HepG2 (cell line): ENCODE results near the gene ARID1A. TPM values are rescaled to one million over a fixed set of nuclear protein-coding genes. Genes with fewer than 3 reads are reported as not detected.

Experiments
- ATAC-seq: fragments of 200-7000 bp; cut with Tn5 transposase; 3 replicates; pipeline ENCODE4 v1.9.1; 2020; ENCODE audit warnings: mild to moderate bottlenecking, moderate library complexity
- BruUV-seq: library from RNA; stranded (reverse); fragments of 400-500 nt; replicated peaks from 2 replicates; lab custom pipeline; 2021; lab: Mats Ljungman, UMichigan
- CTCF ChIA-PET: fragments of 300-600 bp; formaldehyde crosslinking; extraction: SDS; loops from one replicate; lab custom pipeline; 2021; ENCODE audit warnings: low total read pairs, inconsistent platforms, low intra/inter-chr PET ratio; lab: Yijun Ruan, JAX
- POLR2A ChIA-PET: fragments of 350-600 bp; sonication (Branson Sonifier 250); formaldehyde crosslinking; loops from one replicate; lab custom pipeline; 2020; ENCODE audit warnings: antibody characterized with exemption, inconsistent platforms; lab: Yijun Ruan, JAX
- DNase-seq: peaks from one replicate; pipeline ENCODE4 v3.0.0-alpha.2; 2015; ENCODE audit warnings: low spot score
- FAIRE-seq: peaks from 3 replicates; lab custom pipeline; 2011; peaks lifted over from hg19 to GRCh38; lab: Jason Lieb, UNC
- H2AFZ ChIP-seq: one replicate; pipeline ENCODE4 v1.6.1; 2011; ENCODE audit warnings: low read length, inconsistent platforms
- H3K27ac ChIP-seq: fragments of 300-600 bp; 3 replicates; pipeline ENCODE4 v1.8.0; 2011; ENCODE audit warnings: mixed run types, mild to moderate bottlenecking, mixed read lengths, low read length, inconsistent platforms; ENCODE audit not compliant: insufficient read depth; ENCODE audit errors: extremely low read length
- H3K27me3 ChIP-seq, 2 experiments: fragments of 200-600 bp in 1 of 2; 2 replicates in 1 of 2; 3 replicates in 1 of 2; pipeline versions ENCODE4 v1.6.0 to v1.8.0; 2011; ENCODE audit warnings: low read length in 2 of 2, mild to moderate bottlenecking in 2 of 2, moderate library complexity in 2 of 2, inconsistent platforms in 1 of 2; ENCODE audit not compliant: insufficient read depth in 2 of 2, control insufficient read depth in 1 of 2
- H3K36me3 ChIP-seq, 2 experiments: fragments of 200-600 bp in 1 of 2; replicated peaks in 1 of 2; 2 replicates in 1 of 2; 3 replicates in 1 of 2; pipeline versions ENCODE4 v1.5.1 to v1.8.0; 2011; ENCODE audit warnings: low read length in 2 of 2, inconsistent platforms in 1 of 2; ENCODE audit not compliant: insufficient read depth in 2 of 2, control insufficient read depth in 1 of 2
- H3K4me1 ChIP-seq: 2 replicates; pipeline ENCODE4 v1.5.1; 2012; ENCODE audit warnings: low read length, inconsistent platforms; ENCODE audit not compliant: insufficient read depth
- H3K4me2 ChIP-seq: 2 replicates; pipeline ENCODE4 v1.6.0; 2011; ENCODE audit warnings: low read depth, low read length, inconsistent platforms
- H3K4me3 ChIP-seq, 3 experiments: fragments of 200-600 bp in 1 of 3; sonication (generic), shearing (Covaris generic) in 1 of 3; replicated peaks in 1 of 3; 2 replicates each; pipeline ENCODE4 v1.5.1; 2011 to 2016; ENCODE audit warnings: low read length in 3 of 3, inconsistent platforms in 2 of 3, low read depth in 2 of 3, mild to moderate bottlenecking in 2 of 3, control low read depth in 1 of 3, mixed read lengths in 1 of 3; ENCODE audit not compliant: insufficient read depth in 1 of 3
- H3K79me2 ChIP-seq: one replicate; pipeline ENCODE4 v1.6.1; 2011; ENCODE audit warnings: low read length, inconsistent platforms; ENCODE audit not compliant: insufficient read depth
- H3K9ac ChIP-seq: 2 replicates; pipeline ENCODE4 v1.6.0; 2011; ENCODE audit warnings: mild to moderate bottlenecking, low read depth, low read length, inconsistent platforms; ENCODE audit not compliant: insufficient read depth
- H3K9me3 ChIP-seq: 2 replicates; pipeline ENCODE4 v1.5.1; 2012; ENCODE audit warnings: mild to moderate bottlenecking, low read length
- H4K20me1 ChIP-seq: 2 replicates; pipeline ENCODE4 v1.6.0; 2011; ENCODE audit warnings: inconsistent platforms, mild to moderate bottlenecking, low read length, moderate library complexity; ENCODE audit not compliant: insufficient read depth
- LBX2 ChIP-seq: sonication (generic); formaldehyde crosslinking; IDR thresholded peaks from 2 replicates; pipeline ENCODE4 v1.5.0; 2020; ENCODE audit warnings: missing genetic modification reagents, mild to moderate bottlenecking, borderline replicate concordance
- TFAP4 ChIP-seq: sonication (generic); IDR thresholded peaks from 2 replicates; pipeline ENCODE4 v1.6.1; 2016; ENCODE audit warnings: low read depth, borderline replicate concordance
- ZNF260 ChIP-seq: sonication (generic); formaldehyde crosslinking; IDR thresholded peaks from 2 replicates; pipeline ENCODE4 v1.4.0; 2020; ENCODE audit warnings: missing genetic modification reagents, low read depth, mild to moderate bottlenecking, borderline replicate concordance
- WGBS: methylation state at CpG from one replicate; pipeline ENCODE4 v1.1.6; 2017; ENCODE audit warnings: low lambda C conversion rate; 5-methylcytosine and 5-hydroxymethylcytosine counted together
- in situ Hi-C: cut with HindIII; loops from 2 replicates; pipeline ENCODE4 v1.10.0; 2017; ENCODE audit warnings: low pct_unique_long_range_greater_than_20kb; ENCODE audit not compliant: extremely low pct_ligation_motif_present
- intact Hi-C: fragments of 100-400 bp; cut with micrococcal nuclease; formaldehyde crosslinking; loops from one replicate; pipeline ENCODE4 v1.10.0; 2022; ENCODE audit not compliant: unreplicated experiment
- polyA plus RNA-seq, 8 experiments: library from polyadenylated mRNA; depleted of rRNA in 3 of 8; stranded (reverse) in 7 of 8; unstranded in 1 of 8; fragments of >200 nt; fragmentation: Illumina TruSeq in 4 of 8; extraction: Trizol in 4 of 8; gene quantifications; 2 replicates each; pipeline versions ENCODE4 v1.2.1 to v1.2.3, GENCODE V29; 2011 to 2016; ENCODE audit warnings: low read depth in 4 of 8, missing spikeins in 1 of 8, mixed read lengths in 1 of 8; ENCODE audit not compliant: insufficient read depth in 1 of 8
- total RNA-seq, 5 experiments: library from RNA; depleted of rRNA; stranded (reverse); fragments of >200 nt; fragmentation: Illumina TruSeq; extraction: Trizol; gene quantifications; 2 replicates each; pipeline ENCODE4 v1.2.3, GENCODE V29; 2016; ENCODE audit warnings: low read depth in 1 of 5

ARID1A gene
- total and polyA plus RNA-seq, 2 of the 13 experiments (the other 11 are each of a cell fraction or from before 2014, with no cell fraction given): 11.9 to 15.9 TPM

GRCh38 chr1:26791148-26791547 is 95.3 kb downstream of the ARID1A start:
- BruUV-seq: no TSS peak
- ChIA-PET CTCF (interaction anchor here (3.2 kb wide), 1 partner anchor 188 kb away, joined by 44 read pairs; no protein-coding TSS in a partner anchor), POLR2A (interaction anchor here (1.1 kb wide), 1 partner anchor 98 kb away, joined by 7 read pairs; no protein-coding TSS in a partner anchor)
- peaks cover 32% of the 10 kb centered on the region for H3K4me1 ChIP-seq
- H2AFZ ChIP-seq: no peak overlapping the region
- in situ Hi-C loops: no loop called here
- no peaks in the 10 kb centered on the region for H3K9me3 ChIP-seq
- no peaks in the 10 kb centered on the region; a peak in 1 of 5 replicates for H3K27me3 ChIP-seq
- no peak for FAIRE-seq
- intact Hi-C loops: no loop called here
- H3K9ac ChIP-seq: no peak overlapping the region
- no peak for ATAC-seq
- no peak overlapping the region for H3K27ac ChIP-seq
- no peaks in the 10 kb centered on the region for H4K20me1 ChIP-seq
- no peak overlapping the region for H3K4me2 ChIP-seq
- H3K79me2 ChIP-seq: peaks cover 6% of the 10 kb centered on the region
- no peak overlapping the region for H3K4me3 ChIP-seq
- no peak for DNase-seq
- no peak for TF ChIP-seq LBX2
- 79% methylated on average over 5 of the region's 6 CpGs for WGBS
- H3K36me3 ChIP-seq: peaks cover 0 to 14% of the 10 kb centered on the region in 2 experiments; a peak in 3 of 5 replicates

GRCh38 chr1:26791626-26792025 is 95.8 kb downstream of the ARID1A start:
- Histone ChIP-seq H3K4me3 (no peak overlapping the region), H3K4me2 (no peak overlapping the region), H4K20me1 (no peaks in the 10 kb centered on the region), H3K4me1 (peaks cover 27% of the 10 kb centered on the region), H2AFZ (no peak overlapping the region), H3K9me3 (no peaks in the 10 kb centered on the region), H3K36me3 (peaks cover 0 to 14% of the 10 kb centered on the region in 2 experiments; a peak in 3 of 5 replicates), H3K27me3 (no peaks in the 10 kb centered on the region; a peak in 1 of 5 replicates), H3K9ac (no peak overlapping the region), H3K27ac (no peak overlapping the region), H3K79me2 (peaks cover 6% of the 10 kb centered on the region)
- FAIRE-seq: no peak
- intact Hi-C loops (no loop called here), in situ Hi-C loops (no loop called here)
- 69% methylated on average over 3 of the region's 3 CpGs for WGBS
- ATAC-seq: no peak
- TF ChIP-seq ZNF260 (no peak), TFAP4 (no peak)
- no TSS peak for BruUV-seq
- ChIA-PET CTCF (no interaction called here), POLR2A (no interaction called here)
- DNase-seq: no peak
